Activated naive CD8-positive, alpha-beta T cell (primary cell): ENCODE measurements around the gene KCNC2.
"Not testable (repeated sequence)": the region's sequence is repeated elsewhere in the genome, so short reads cannot be mapped to it uniquely, and the experiment has no call there.

Experiments
- H3K27ac Mint-ChIP-seq: one replicate; pipeline ENCODE4 v1.8.0; 2021; ENCODE audit warnings: mixed read lengths
- H3K27me3 Mint-ChIP-seq: one replicate; pipeline ENCODE4 v1.8.0; 2021; ENCODE audit warnings: mixed read lengths
- H3K36me3 Mint-ChIP-seq: one replicate; pipeline ENCODE4 v1.8.0; 2021; ENCODE audit warnings: mixed read lengths
- H3K4me1 Mint-ChIP-seq: one replicate; pipeline ENCODE4 v1.8.0; 2021; ENCODE audit warnings: low read depth, mixed read lengths
- H3K4me3 Mint-ChIP-seq: one replicate; pipeline ENCODE4 v1.8.0; 2021; ENCODE audit warnings: mild to moderate bottlenecking, mixed read lengths
- H3K9me3 Mint-ChIP-seq: one replicate; pipeline ENCODE4 v1.8.0; 2021; ENCODE audit warnings: low read depth, mixed read lengths

The KCNC2 gene

GRCh38 chr12:75190846-75191245, 18.8 kb downstream of the KCNC2 start:
- H3K4me3 Mint-ChIP-seq = no peak overlapping the region
- no peak overlapping the region for H3K27ac Mint-ChIP-seq
- no peaks in the 10 kb centered on the region for H3K4me1 Mint-ChIP-seq

GRCh38 chr12:75185881-75186280, 23.8 kb downstream of the KCNC2 start:
- not testable (repeated sequence) for H3K4me3 Mint-ChIP-seq, H3K4me1 Mint-ChIP-seq, H3K27me3 Mint-ChIP-seq, H3K9me3 Mint-ChIP-seq, H3K36me3 Mint-ChIP-seq, H3K27ac Mint-ChIP-seq

More at GRCh38 chr12:75190846-75191245, 18.8 kb downstream of the KCNC2 start:
- H3K36me3 Mint-ChIP-seq = no peaks in the 10 kb centered on the region
- no peaks in the 10 kb centered on the region for H3K9me3 Mint-ChIP-seq
- H3K27me3 Mint-ChIP-seq = no peaks in the 10 kb centered on the region

GRCh38 chr12:75184516-75184915, 25.1 kb downstream of the KCNC2 start:
- Mint-ChIP-seq H3K4me3 (no peak overlapping the region), H3K4me1 (no peaks in the 10 kb centered on the region), H3K9me3 (no peaks in the 10 kb centered on the region), H3K36me3 (no peaks in the 10 kb centered on the region), H3K27ac (no peak overlapping the region), H3K27me3 (no peaks in the 10 kb centered on the region)

GRCh38 chr12:75183967-75184366, 25.7 kb downstream of the KCNC2 start:
- Mint-ChIP-seq H3K9me3 (no peaks in the 10 kb centered on the region), H3K4me3 (no peak overlapping the region), H3K27ac (no peak overlapping the region), H3K36me3 (no peaks in the 10 kb centered on the region), H3K4me1 (no peaks in the 10 kb centered on the region), H3K27me3 (no peaks in the 10 kb centered on the region)

- Mint-ChIP-seq H3K9me3 (no peaks in the 10 kb centered on the region), H3K27me3 (no peaks in the 10 kb centered on the region), H3K4me3 (no peak overlapping the region), H3K4me1 (no peaks in the 10 kb centered on the region), H3K36me3 (no peaks in the 10 kb centered on the region), H3K27ac (peak overlapping the region; percentile 8)
Measured at GRCh38 chr12:75177997-75178396, 31.6 kb downstream of the KCNC2 start.

- Mint-ChIP-seq H3K4me3 (no peak overlapping the region), H3K27me3 (no peaks in the 10 kb centered on the region), H3K36me3 (no peaks in the 10 kb centered on the region), H3K4me1 (no peaks in the 10 kb centered on the region), H3K27ac (no peak overlapping the region), H3K9me3 (no peaks in the 10 kb centered on the region)
Measured at GRCh38 chr12:75172611-75173010, 37.0 kb downstream of the KCNC2 start.

GRCh38 chr12:75170640-75171185, 38.9 kb downstream of the KCNC2 start:
- H3K27ac Mint-ChIP-seq = no peak overlapping the region
- H3K27me3 Mint-ChIP-seq = no peaks in the 10 kb centered on the region
- H3K4me1 Mint-ChIP-seq = no peaks in the 10 kb centered on the region

GRCh38 chr12:75162845-75163244, 46.8 kb downstream of the KCNC2 start:
- Mint-ChIP-seq H3K4me3 (no peak overlapping the region), H3K27ac (no peak overlapping the region), H3K36me3 (no peaks in the 10 kb centered on the region), H3K4me1 (no peaks in the 10 kb centered on the region), H3K27me3 (no peaks in the 10 kb centered on the region), H3K9me3 (no peaks in the 10 kb centered on the region)

More at GRCh38 chr12:75170640-75171185, 38.9 kb downstream of the KCNC2 start:
- no peak overlapping the region for H3K4me3 Mint-ChIP-seq
- no peaks in the 10 kb centered on the region for H3K9me3 Mint-ChIP-seq
- no peaks in the 10 kb centered on the region for H3K36me3 Mint-ChIP-seq

- H3K27ac Mint-ChIP-seq = no peak overlapping the region
- H3K4me3 Mint-ChIP-seq = no peak overlapping the region
- no peaks in the 10 kb centered on the region for H3K36me3 Mint-ChIP-seq
- no peaks in the 10 kb centered on the region for H3K9me3 Mint-ChIP-seq
- no peaks in the 10 kb centered on the region for H3K27me3 Mint-ChIP-seq
- no peaks in the 10 kb centered on the region for H3K4me1 Mint-ChIP-seq
Measured at GRCh38 chr12:75161488-75161887, 48.2 kb downstream of the KCNC2 start.

GRCh38 chr12:75157385-75157784, 52.3 kb downstream of the KCNC2 start:
- Mint-ChIP-seq H3K4me1 (no peaks in the 10 kb centered on the region), H3K27me3 (no peaks in the 10 kb centered on the region), H3K27ac (no peak overlapping the region), H3K36me3 (no peaks in the 10 kb centered on the region), H3K4me3 (no peak overlapping the region), H3K9me3 (no peaks in the 10 kb centered on the region)

- Mint-ChIP-seq H3K9me3 (no peaks in the 10 kb centered on the region), H3K27me3 (no peaks in the 10 kb centered on the region), H3K4me1 (no peaks in the 10 kb centered on the region), H3K27ac (no peak overlapping the region), H3K4me3 (no peak overlapping the region), H3K36me3 (no peaks in the 10 kb centered on the region)
Measured at GRCh38 chr12:75155962-75156361, 53.7 kb downstream of the KCNC2 start.

- Mint-ChIP-seq H3K4me1 (no peaks in the 10 kb centered on the region), H3K9me3 (no peaks in the 10 kb centered on the region), H3K27me3 (no peaks in the 10 kb centered on the region), H3K4me3 (no peak overlapping the region), H3K27ac (no peak overlapping the region), H3K36me3 (no peaks in the 10 kb centered on the region)
Measured at GRCh38 chr12:75154388-75154787, 55.3 kb downstream of the KCNC2 start.

- Mint-ChIP-seq H3K36me3 (no peaks in the 10 kb centered on the region), H3K27me3 (no peaks in the 10 kb centered on the region), H3K27ac (no peak overlapping the region), H3K4me1 (no peaks in the 10 kb centered on the region), H3K9me3 (no peaks in the 10 kb centered on the region), H3K4me3 (no peak overlapping the region)
Measured at GRCh38 chr12:75139196-75139595, 70.4 kb downstream of the KCNC2 start.

- H3K27ac Mint-ChIP-seq = no peak overlapping the region
- peaks cover 3% of the 10 kb centered on the region for H3K27me3 Mint-ChIP-seq
- H3K4me3 Mint-ChIP-seq = no peak overlapping the region
- no peaks in the 10 kb centered on the region for H3K4me1 Mint-ChIP-seq
- H3K9me3 Mint-ChIP-seq = no peaks in the 10 kb centered on the region
- no peaks in the 10 kb centered on the region for H3K36me3 Mint-ChIP-seq
Measured at GRCh38 chr12:75137896-75138295, 71.7 kb downstream of the KCNC2 start.

GRCh38 chr12:75135026-75135425, 74.6 kb downstream of the KCNC2 start:
- no peaks in the 10 kb centered on the region for H3K36me3 Mint-ChIP-seq
- no peak overlapping the region for H3K27ac Mint-ChIP-seq
- peaks cover 3% of the 10 kb centered on the region for H3K27me3 Mint-ChIP-seq
- H3K9me3 Mint-ChIP-seq = no peaks in the 10 kb centered on the region
- no peak overlapping the region for H3K4me3 Mint-ChIP-seq
- no peaks in the 10 kb centered on the region for H3K4me1 Mint-ChIP-seq

GRCh38 chr12:75130811-75131210, 78.8 kb downstream of the KCNC2 start:
- Mint-ChIP-seq H3K9me3 (no peaks in the 10 kb centered on the region), H3K36me3 (no peaks in the 10 kb centered on the region), H3K4me3 (no peak overlapping the region), H3K4me1 (no peaks in the 10 kb centered on the region), H3K27me3 (peaks cover 3% of the 10 kb centered on the region), H3K27ac (no peak overlapping the region)
